ENCODE measurements around the gene OR4M2. TPM values are rescaled to one million over a fixed set of nuclear protein-coding genes. Genes with fewer than 3 reads are reported as not detected.
A peak's percentile ranks its signal among the peaks of the same experiment; 100 is the strongest.
"Not testable (repeated sequence)": the region's sequence is repeated elsewhere in the genome, so short reads cannot be mapped to it uniquely, and the experiment has no call there.

OR4M2 gene
- polyA plus RNA-seq (ENCODE audit: low read depth in 6 of 6) = not detected

- not testable (repeated sequence) for DNase-seq; H3K4me3 Mint-ChIP-seq; ATAC-seq (ENCODE audit: low read depth in 2 of 2); H3K4me1 Mint-ChIP-seq; H3K36me3 Mint-ChIP-seq; H3K9me3 Mint-ChIP-seq; H3K27ac Mint-ChIP-seq; H3K27me3 Mint-ChIP-seq
These were observed at the start of gene OR4M2 for GRCh38 chr15:22080227-22080626. OR4M2 (plus strand) TSS chr15:22080527; CDS start chr15:22080625, 98 bp downstream.

GRCh38 chr15:22069267-22069666 lies 11.1 kb upstream of the OR4M2 start:
- not testable (repeated sequence) for DNase-seq; H3K9me3 Mint-ChIP-seq; H3K27ac Mint-ChIP-seq; H3K36me3 Mint-ChIP-seq; H3K4me1 Mint-ChIP-seq; ATAC-seq (ENCODE audit: low read depth in 2 of 2); H3K4me3 Mint-ChIP-seq; H3K27me3 Mint-ChIP-seq

- H3K4me1 Mint-ChIP-seq, H3K4me3 Mint-ChIP-seq, H3K36me3 Mint-ChIP-seq, DNase-seq, H3K27ac Mint-ChIP-seq, H3K9me3 Mint-ChIP-seq, H3K27me3 Mint-ChIP-seq: not testable (repeated sequence)
- peak; percentile 64 to 67 for ATAC-seq (ENCODE audit: low read depth in 2 of 2)
These were observed 1.1 kb downstream of the OR4M2 start for GRCh38 chr15:22081386-22081785.

- H3K27me3 Mint-ChIP-seq, H3K27ac Mint-ChIP-seq, H3K9me3 Mint-ChIP-seq, H3K4me3 Mint-ChIP-seq, H3K4me1 Mint-ChIP-seq, H3K36me3 Mint-ChIP-seq, DNase-seq: not testable (repeated sequence)
- ATAC-seq (ENCODE audit: low read depth in 2 of 2) = peak; percentile 33 to 42
These were observed 18.4 kb downstream of the OR4M2 start for GRCh38 chr15:22098616-22099253.

GRCh38 chr15:22099289-22099891 lies 19.1 kb downstream of the OR4M2 start:
- DNase-seq, H3K9me3 Mint-ChIP-seq, H3K36me3 Mint-ChIP-seq, H3K27ac Mint-ChIP-seq, H3K4me3 Mint-ChIP-seq, H3K4me1 Mint-ChIP-seq, H3K27me3 Mint-ChIP-seq: not testable (repeated sequence)
- ATAC-seq (ENCODE audit: low read depth in 2 of 2) = peak; percentile 61 to 77

- not testable (repeated sequence) for H3K36me3 Mint-ChIP-seq; ATAC-seq (ENCODE audit: low read depth in 2 of 2); H3K4me1 Mint-ChIP-seq; DNase-seq; H3K4me3 Mint-ChIP-seq; H3K27ac Mint-ChIP-seq; H3K27me3 Mint-ChIP-seq; H3K9me3 Mint-ChIP-seq
These were observed 41.7 kb downstream of the OR4M2 start for GRCh38 chr15:22122033-22122432.

Other genes with a start within 250 kb of the OR4M2 start
- not detected for gene POTEB, start 202.8 kb upstream of the OR4M2 start, polyA plus RNA-seq (ENCODE audit: low read depth in 6 of 6)